Measurements from ENCODE around the gene POC1B. TPM values are rescaled to one million over a fixed set of nuclear protein-coding genes. Genes with fewer than 3 reads are reported as not detected.

The POC1B gene
- total RNA-seq, 2 donors from 2014 or later: 10.9 to 32.6 TPM

GRCh38 chr12:89504560-89505346, 21.1 kb downstream of the POC1B start:
- ATAC-seq (no peak), DNase-seq (no peak)
- Histone ChIP-seq H3K27ac (no peak overlapping the region), H3K4me3 (no peak overlapping the region), H3K9me3 (no peaks in the 10 kb centered on the region), H3K27me3 (no peaks in the 10 kb centered on the region), H3K4me1 (peaks cover 13% of the 10 kb centered on the region), H3K36me3 (replicated peaks in 1 of 2; ENCODE audit: insufficient read depth in 1 of 2, low read depth in 2 of 2) (no peaks in the 10 kb centered on the region)
- intact Hi-C loops (cut with DNase I): no loop called here
- TF ChIP-seq POLR2A (IDR thresholded peaks at IDR 0.05) (no peak), CTCF (IDR thresholded peaks at IDR 0.05) (no peak)
- 84 to 89% methylated on average over 6 of the region's 6 CpGs for WGBS, 2 donors

GRCh38 chr12:89501793-89502192, 24.1 kb downstream of the POC1B start:
- Histone ChIP-seq H3K9me3 (no peaks in the 10 kb centered on the region), H3K4me1 (peaks cover 16% of the 10 kb centered on the region), H3K27ac (no peak overlapping the region), H3K4me3 (no peak overlapping the region), H3K27me3 (no peaks in the 10 kb centered on the region), H3K36me3 (replicated peaks in 1 of 2; ENCODE audit: insufficient read depth in 1 of 2, low read depth in 2 of 2) (no peaks in the 10 kb centered on the region)
- ATAC-seq (no peak), DNase-seq (no peak)
- intact Hi-C loops (cut with DNase I): no loop called here
- TF ChIP-seq CTCF (IDR thresholded peaks at IDR 0.05): no peak
- TF ChIP-seq POLR2A (IDR thresholded peaks at IDR 0.05): no peak

- Histone ChIP-seq H3K27ac (no peak overlapping the region), H3K9me3 (no peaks in the 10 kb centered on the region), H3K4me1 (peaks cover 11% of the 10 kb centered on the region), H3K27me3 (no peaks in the 10 kb centered on the region), H3K36me3 (replicated peaks in 1 of 2; ENCODE audit: insufficient read depth in 1 of 2, low read depth in 2 of 2) (no peaks in the 10 kb centered on the region), H3K4me3 (no peak overlapping the region)
- TF ChIP-seq CTCF (IDR thresholded peaks at IDR 0.05) (no peak), POLR2A (IDR thresholded peaks at IDR 0.05) (no peak)
- DNase-seq (no peak), ATAC-seq (no peak)
- intact Hi-C loops (cut with DNase I): no loop called here
- 93 to 94% methylated on average over 19 of the region's 19 CpGs for WGBS, 2 donors
These were observed 26.0 kb downstream of the POC1B start for GRCh38 chr12:89499857-89500256.

- TF ChIP-seq CTCF (IDR thresholded peaks at IDR 0.05) (no peak), POLR2A (IDR thresholded peaks at IDR 0.05) (no peak)
- H3K4me3 ChIP-seq: no peak overlapping the region
- H3K4me1 ChIP-seq: peaks cover 11% of the 10 kb centered on the region
- 73 to 88% methylated on average over 4 of the region's 4 CpGs for WGBS, 2 donors
- no peaks in the 10 kb centered on the region for H3K27me3 ChIP-seq
- ATAC-seq (peak; percentile 63), DNase-seq (no peak)
- H3K36me3 ChIP-seq (replicated peaks in 1 of 2; ENCODE audit: insufficient read depth in 1 of 2, low read depth in 2 of 2): no peaks in the 10 kb centered on the region
- H3K9me3 ChIP-seq: no peaks in the 10 kb centered on the region
- intact Hi-C loops (cut with DNase I): no loop called here
- peak overlapping the region in 2 of 4 donors; percentile 15 to 22 for H3K27ac ChIP-seq
These were observed 28.4 kb downstream of the POC1B start for GRCh38 chr12:89497467-89497866.

- Histone ChIP-seq H3K4me1 (peaks cover 11% of the 10 kb centered on the region), H3K9me3 (no peaks in the 10 kb centered on the region), H3K36me3 (replicated peaks in 1 of 2; ENCODE audit: insufficient read depth in 1 of 2, low read depth in 2 of 2) (no peaks in the 10 kb centered on the region), H3K27ac (peak overlapping the region in 3 of 4 donors; percentile 15 to 22 (median 22)), H3K4me3 (no peak overlapping the region), H3K27me3 (no peaks in the 10 kb centered on the region)
- intact Hi-C loops (cut with DNase I): no loop called here
- TF ChIP-seq POLR2A (IDR thresholded peaks at IDR 0.05): no peak
- TF ChIP-seq CTCF (IDR thresholded peaks at IDR 0.05): no peak
- WGBS, 2 donors: 33 to 57% methylated on average over 4 of the region's 4 CpGs
- DNase-seq (no peak), ATAC-seq (peak; percentile 38)
These were observed 28.8 kb downstream of the POC1B start for GRCh38 chr12:89497005-89497404.

All from body of pancreas (tissue), 4 donors.